Measurements from ENCODE around the gene WSCD2.

The WSCD2 gene

GRCh38 chr12:108146035-108146893 is 17.2 kb downstream of the WSCD2 start:
- POLR2A ChIA-PET, result no interaction called here
- DNase-seq (ENCODE audit: extremely low spot score), result no peak
- no peak for TF ChIP-seq CTCF (IDR thresholded peaks at IDR 0.05; ENCODE audit: control extremely low read depth, extremely low read depth, low read depth, missing control alignments)
- CTCF ChIA-PET, result interaction anchor here (1.4 kb wide), 1 partner anchor 9 kb away, joined by 3 read pairs; no protein-coding TSS in a partner anchor

GRCh38 chr12:108147279-108147678 is 18.2 kb downstream of the WSCD2 start:
- no peak for DNase-seq (ENCODE audit: extremely low spot score)
- no peak for TF ChIP-seq CTCF (IDR thresholded peaks at IDR 0.05; ENCODE audit: control extremely low read depth, extremely low read depth, low read depth, missing control alignments)
- POLR2A ChIA-PET, result no interaction called here
- CTCF ChIA-PET, result interaction anchor here (1.4 kb wide), 1 partner anchor 10 kb away, joined by 3 read pairs; no protein-coding TSS in a partner anchor

- ChIA-PET POLR2A (no interaction called here), CTCF (no interaction called here)
- TF ChIP-seq CTCF (IDR thresholded peaks at IDR 0.05; ENCODE audit: control extremely low read depth, extremely low read depth, low read depth, missing control alignments), result no peak
- DNase-seq (ENCODE audit: extremely low spot score), result no peak
Measured at GRCh38 chr12:108148521-108149074, 19.5 kb downstream of the WSCD2 start.

- TF ChIP-seq CTCF (IDR thresholded peaks at IDR 0.05; ENCODE audit: control extremely low read depth, extremely low read depth, low read depth, missing control alignments), result no peak
- ChIA-PET POLR2A (no interaction called here), CTCF (no interaction called here)
- DNase-seq (ENCODE audit: extremely low spot score), result no peak
Measured at GRCh38 chr12:108150436-108150835, 21.3 kb downstream of the WSCD2 start.

- ChIA-PET CTCF (no interaction called here), POLR2A (no interaction called here)
- no peak for TF ChIP-seq CTCF (IDR thresholded peaks at IDR 0.05; ENCODE audit: control extremely low read depth, extremely low read depth, low read depth, missing control alignments)
- no peak for DNase-seq (ENCODE audit: extremely low spot score)
Measured at GRCh38 chr12:108151533-108152169, 22.6 kb downstream of the WSCD2 start.

- no peak for DNase-seq (ENCODE audit: extremely low spot score)
- TF ChIP-seq CTCF (IDR thresholded peaks at IDR 0.05; ENCODE audit: control extremely low read depth, extremely low read depth, low read depth, missing control alignments), result no peak
- ChIA-PET POLR2A (no interaction called here), CTCF (no interaction called here)
Measured at GRCh38 chr12:108152170-108152538, 23.1 kb downstream of the WSCD2 start.
